ENCODE measurements around the gene IMMP2L.
"Not testable (repeated sequence)": the region's sequence is repeated elsewhere in the genome, so short reads cannot be mapped to it uniquely, and the experiment has no call there.

Gene IMMP2L

GRCh38 chr7:111324776-111325175, 237.5 kb downstream of the IMMP2L start:
- no peak for DNase-seq

DNA sequence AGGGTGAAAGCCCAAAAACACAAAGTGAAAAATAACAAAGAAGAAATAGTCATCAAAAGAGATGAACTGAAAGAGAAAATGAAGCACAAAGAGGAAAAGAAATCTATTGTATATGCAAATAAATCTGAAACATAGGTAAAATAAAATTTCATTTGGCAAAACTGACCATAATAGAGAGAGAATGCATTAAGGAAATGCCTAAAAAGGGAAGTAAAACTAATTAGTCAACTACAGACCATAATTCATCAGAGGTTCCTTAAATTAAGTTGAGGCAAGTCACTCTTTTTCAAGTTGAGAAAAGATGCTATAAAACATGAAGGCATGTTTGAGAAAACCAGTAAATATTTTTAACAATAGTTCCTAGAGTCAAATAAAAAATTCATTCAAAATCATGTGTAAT, 238.1 kb downstream of the IMMP2L start:
- DNase-seq: no peak

- not testable (repeated sequence) for DNase-seq
These were observed 238.6 kb downstream of the IMMP2L start for GRCh38 chr7:111323670-111324069.

GRCh38 chr7:111320133-111320532, 242.2 kb downstream of the IMMP2L start:
- no peak for DNase-seq

DNA sequence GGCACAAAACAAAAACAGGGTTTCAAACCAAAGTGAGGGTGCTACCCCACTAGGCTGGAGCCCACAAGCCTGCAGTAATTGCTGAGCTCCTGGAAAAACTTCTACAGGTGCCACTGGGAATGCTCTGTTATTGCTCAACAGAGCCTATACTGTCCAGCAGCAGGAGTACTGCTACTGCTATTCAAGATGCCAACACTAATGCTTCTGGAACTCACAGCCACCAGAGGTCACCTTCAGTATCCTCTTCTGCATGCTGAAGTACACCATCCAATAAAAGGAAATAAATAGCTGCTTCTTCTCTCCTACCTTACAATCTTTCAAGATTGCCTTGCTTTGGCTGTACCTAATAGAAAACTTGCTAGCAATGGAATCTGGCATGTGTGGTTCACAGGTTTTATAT, 249.3 kb downstream of the IMMP2L start:
- DNase-seq: no peak

DNA sequence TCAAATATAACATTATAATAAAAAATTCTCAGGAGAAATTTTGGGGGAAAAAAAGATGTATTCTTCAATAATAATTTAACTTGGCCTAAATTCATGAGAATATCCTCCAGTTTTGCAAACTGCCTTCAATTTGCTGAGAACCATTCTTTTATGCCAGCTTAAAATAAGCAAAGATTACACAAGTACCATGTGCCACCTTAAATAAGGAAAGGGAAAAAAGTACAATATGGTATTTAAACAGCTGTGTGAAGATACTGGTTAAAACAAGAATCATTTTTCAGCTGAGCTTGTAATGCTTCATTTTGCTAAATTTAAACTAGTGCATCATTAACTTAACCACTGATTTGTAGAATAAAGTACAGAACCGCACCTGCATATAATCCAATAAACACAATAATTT, 253.6 kb downstream of the IMMP2L start:
- DNase-seq: no peak

DNA sequence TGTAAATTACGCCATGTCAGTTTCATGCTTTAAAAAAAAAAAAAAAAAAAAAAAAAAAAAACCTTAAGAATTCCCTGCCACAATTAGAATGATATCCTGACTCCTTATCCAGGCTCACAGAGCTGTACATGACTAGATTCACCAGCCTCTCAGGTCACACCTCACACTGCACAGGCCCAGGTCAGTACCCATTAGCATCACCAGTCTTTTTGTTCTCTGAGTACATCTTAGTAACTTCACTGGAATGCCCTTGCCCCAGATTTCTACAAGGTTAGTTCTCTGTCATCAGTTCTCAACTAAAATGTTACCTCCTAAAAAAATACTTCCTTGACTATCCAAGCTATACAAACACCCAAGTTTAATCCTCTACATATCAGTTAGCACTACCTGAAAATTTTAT, 260.4 kb downstream of the IMMP2L start:
- DNase-seq: no peak

DNA sequence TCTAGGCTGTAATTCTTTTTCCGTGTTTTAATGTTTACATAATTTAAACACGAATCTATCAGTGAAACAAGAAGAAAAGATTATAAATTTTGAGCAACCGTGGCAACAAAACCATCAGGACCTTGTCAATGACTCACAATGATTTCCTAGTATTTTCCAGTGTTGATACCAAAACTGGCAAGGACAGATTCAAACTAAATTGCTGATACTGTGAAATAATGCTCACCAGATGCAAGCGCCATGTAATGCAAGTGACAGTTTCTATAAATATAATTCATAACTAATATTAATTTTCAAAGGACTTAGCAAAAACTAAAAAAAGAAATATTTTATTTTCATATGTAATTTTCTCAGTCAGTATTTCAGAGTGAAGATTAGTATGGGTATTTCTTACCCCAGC, 267.8 kb downstream of the IMMP2L start:
- no peak for DNase-seq

DNA sequence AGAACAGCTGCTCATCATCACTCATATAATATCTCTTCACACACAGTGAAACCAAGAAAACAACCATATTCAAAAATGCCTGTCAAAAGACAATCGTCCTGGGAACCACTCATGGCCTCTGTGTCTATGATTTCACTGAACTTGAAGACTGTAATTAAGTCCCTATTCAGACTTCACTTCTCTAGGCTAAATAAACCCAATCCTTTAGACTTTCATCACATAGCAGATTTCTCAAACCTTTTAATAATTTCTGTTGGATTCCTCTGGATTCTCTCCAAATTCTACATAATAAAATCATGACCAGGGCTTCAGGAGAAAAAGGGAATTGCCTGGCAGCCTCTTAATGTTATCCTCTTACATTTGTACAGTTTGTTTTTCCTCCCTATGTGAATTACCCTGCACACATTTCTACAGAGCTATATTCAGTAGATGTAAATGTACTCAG, 270.2 kb downstream of the IMMP2L start:
- DNase-seq: no peak

DNA sequence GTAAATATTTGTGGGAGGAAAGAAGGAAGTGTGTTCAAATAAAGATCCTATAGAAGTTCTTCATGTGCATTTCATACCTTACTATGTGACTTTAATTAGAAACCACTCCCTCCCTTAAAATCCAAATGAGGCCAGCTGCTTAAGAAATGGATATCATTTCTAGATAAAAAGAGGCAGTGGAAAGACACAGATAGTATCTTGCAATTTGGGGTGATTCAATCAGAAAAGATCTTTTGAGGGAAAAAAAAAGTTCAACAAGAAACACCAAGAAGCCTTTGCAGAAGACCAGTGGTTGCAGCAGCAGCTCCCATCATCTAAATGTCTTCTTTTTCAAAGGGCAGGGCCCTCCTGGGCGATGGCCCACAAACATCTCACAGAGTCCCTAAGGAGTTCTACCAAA, 271.3 kb downstream of the IMMP2L start:
- no peak for DNase-seq

GRCh38 chr7:111290419-111290818, 271.9 kb downstream of the IMMP2L start:
- no peak for DNase-seq

DNA sequence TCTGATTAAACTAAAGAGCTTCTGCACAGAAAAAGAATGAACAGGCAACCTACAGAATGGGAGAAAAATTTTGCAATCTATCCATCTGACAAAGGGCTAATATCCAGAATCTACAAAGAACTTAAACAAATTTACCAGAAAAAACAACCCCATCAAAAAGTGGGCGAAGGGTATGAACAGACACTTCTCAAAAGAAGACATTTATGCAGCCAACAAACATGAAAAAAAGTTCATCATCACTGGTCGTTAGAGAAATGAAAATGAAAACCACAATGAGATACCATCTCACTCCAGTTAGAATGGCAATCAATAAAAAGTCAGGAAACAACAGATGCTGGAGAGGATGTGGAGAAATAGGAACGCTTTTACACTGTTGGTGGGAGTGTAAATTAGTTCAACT, 273.9 kb downstream of the IMMP2L start:
- not testable (repeated sequence) for DNase-seq

GRCh38 chr7:111282626-111283025, 279.7 kb downstream of the IMMP2L start:
- no peak for DNase-seq

GRCh38 chr7:111274857-111275256, 287.4 kb downstream of the IMMP2L start:
- DNase-seq: no peak

DNA sequence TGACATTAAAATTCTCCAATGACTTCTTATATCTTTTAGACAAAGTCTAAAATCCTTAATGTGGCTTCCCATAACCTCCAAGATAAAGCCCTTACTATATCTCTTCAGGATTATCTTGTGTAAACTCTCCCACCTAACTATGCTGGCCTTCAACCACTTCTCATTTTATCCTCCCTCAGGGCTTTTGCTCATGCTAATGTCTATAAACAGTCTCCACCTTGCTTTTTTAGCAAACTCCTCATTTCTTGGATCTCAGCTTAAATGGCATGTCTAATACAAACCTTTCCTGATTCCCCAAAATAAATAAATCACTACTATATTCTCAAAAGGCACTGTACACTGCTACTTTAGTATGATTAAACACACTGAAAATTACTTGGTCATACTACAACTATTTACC, 290.2 kb downstream of the IMMP2L start:
- DNase-seq: no peak

GRCh38 chr7:111270794-111271193, 291.5 kb downstream of the IMMP2L start:
- DNase-seq: not testable (repeated sequence)

DNA sequence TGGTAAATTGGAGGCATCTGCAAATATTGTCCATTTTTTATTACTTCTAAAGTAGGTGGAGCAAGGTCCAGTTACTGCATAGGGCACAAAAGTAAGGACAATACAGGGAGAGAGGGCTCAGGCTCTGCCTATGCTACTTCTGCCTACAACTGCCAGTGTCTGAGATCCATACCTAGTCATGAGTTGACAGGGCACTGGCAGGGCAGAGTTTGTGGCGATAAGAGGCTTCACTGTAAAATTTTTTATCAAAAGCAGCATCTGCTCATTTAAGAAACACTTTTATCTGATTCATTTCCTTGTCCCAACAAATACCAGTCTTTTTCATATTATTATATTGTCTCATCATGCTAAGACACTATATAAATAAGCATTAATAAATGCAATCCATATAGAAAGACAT, 293.4 kb downstream of the IMMP2L start:
- no peak for DNase-seq

DNA sequence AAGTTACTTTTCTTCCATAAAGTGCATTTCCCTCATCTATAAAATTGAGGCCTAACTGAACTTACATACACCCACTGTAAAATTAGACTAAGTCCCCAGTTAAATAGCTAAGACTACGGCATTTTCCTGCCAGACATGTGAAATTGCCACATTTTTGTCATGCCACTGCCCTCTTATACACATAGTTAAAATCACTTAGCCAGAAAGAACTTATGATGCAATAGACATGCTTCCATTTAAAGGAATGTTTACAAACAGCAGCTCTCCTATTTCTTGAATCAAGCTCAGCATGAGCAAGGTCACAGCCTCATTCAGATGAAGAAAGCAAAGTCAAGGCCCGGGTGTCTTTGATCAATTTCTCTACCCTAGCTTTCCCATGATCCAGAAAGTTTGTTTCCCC, 295.7 kb downstream of the IMMP2L start:
- no peak for DNase-seq

DNA sequence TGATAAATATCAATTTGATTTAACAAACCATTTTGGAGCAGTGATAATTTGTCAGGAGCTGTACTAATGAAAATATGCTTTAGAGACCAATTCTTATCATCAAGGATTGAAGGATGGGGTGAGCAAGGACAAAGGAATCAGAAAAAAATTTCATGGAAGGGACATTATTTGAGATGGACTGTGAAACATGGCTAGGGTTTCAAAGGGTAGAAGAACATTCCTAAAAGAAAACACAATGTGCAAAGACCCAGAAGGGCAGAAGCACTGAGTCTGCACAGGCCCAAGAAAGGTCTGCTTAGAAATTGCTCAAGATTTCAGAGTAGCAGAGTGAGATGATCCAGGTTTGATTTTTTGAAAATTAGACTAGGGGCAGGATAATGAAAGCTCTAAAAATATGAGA, 296.9 kb downstream of the IMMP2L start:
- DNase-seq: no peak

- DNase-seq: no peak
These were observed 297.3 kb downstream of the IMMP2L start for GRCh38 chr7:111264981-111265380.

DNA sequence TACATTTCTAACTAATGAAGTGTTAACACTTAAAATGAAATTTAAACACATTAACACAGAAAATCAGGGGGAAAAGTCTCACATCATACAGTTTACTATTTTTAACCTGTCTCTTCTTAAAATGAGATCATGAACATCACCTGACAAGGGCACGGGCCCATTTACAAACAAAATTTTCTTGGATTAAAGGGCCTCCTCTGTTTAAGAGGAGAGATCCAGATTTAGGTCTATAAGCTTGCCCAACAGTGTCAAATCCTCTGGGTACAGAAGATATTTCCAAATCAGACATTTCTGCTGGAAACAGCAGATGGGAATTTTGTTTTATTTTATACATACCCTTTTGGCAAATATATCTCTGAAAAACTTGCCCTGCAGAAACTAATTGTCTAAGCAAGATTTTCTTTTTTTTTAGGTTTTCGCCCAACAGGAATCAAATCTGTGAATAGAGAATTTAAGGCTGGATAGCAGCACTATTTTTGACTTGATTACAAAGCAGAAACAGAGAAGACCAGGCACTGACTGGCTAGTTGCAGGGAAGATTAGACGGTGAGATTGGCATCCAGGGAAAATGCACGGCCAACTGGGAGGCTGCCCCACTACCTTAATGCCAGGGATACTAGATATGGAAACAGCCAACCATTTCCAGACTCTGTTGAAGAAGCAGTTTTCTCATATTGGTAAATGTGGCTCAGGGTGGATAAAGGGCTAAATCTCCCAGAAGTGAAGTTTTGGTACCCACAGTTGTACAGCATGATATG, 298.0 kb downstream of the IMMP2L start:
- DNase-seq: no peak

DNA sequence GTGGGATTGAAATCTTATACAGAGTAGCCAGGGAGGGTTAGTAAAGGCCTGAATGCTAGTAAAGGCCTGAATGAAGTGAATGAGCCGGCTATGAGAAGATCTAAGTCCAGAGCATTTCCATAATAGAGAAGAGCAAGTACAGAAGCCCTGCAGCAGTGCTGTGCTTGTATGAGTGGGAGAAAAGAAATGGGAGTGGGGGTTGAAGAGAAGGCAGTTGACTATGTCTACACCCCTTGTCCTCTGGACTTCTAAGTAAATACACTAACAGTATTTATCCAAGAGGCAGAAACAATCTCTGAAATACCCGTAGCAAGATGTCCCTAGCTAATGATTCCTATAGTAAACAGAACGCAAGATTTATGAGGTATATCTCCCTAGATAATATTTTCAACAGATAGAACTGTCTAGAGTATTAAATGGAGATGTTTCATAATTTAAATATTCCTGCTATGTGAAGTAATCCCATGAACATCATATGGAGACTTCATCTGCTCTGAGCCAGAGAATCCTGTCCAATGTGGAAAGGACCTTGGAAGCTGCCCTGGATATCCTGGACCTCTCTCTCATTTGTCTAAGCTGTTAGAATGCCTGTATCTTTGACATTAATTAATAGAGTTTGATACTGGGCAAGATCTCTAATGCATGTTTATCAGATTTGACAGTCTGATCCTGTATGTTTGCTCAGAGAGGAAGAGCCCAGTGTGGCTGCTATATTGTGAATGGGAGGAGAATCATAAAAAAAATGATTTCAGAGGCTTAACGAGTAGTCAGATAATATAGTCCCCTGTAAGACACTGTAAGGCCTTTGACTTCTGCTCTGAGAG, 299.8 kb downstream of the IMMP2L start:
- DNase-seq: no peak

- DNase-seq: no peak
These were observed 300.8 kb downstream of the IMMP2L start for GRCh38 chr7:111261496-111261895.

- DNase-seq: no peak
These were observed 302.3 kb downstream of the IMMP2L start for GRCh38 chr7:111259991-111260390.

Data from activated CD4-positive, alpha-beta T cell treated with anti-CD3 and anti-CD28 coated beads, Interleukin-2, amount 50 U/mL, for 1 hour (primary cell).